CD4-positive, alpha-beta T cell treated with Interleukin-6 for 4 hours (primary cell): Measurements from ENCODE around the gene WDR90.

Experiments
- DNase-seq: peaks from one replicate; pipeline ENCODE4 v3.0.0-alpha.2; 2020; ENCODE audit warnings: mixed read lengths

Gene WDR90

DNA sequence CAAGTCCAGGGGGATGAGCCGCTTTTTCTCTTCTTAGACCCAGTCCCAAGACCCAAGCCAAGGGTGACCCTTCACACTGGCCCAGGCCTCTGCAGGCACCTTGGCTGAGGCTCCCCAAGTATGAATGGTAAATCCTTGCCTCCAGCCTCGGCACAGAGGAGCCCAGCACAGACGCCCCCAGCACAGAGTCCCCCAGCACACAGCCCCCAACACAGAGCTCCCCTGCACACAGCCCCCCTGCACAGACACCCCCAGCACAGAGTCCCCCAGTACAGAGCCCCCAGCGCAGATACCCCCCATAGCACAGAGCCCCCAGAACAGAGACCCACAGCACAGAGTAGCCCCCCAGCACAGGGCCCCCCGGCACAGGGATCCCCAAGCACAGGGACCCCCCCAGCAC, 8.6 kb upstream of the WDR90 start:
- DNase-seq, result no peak

DNA sequence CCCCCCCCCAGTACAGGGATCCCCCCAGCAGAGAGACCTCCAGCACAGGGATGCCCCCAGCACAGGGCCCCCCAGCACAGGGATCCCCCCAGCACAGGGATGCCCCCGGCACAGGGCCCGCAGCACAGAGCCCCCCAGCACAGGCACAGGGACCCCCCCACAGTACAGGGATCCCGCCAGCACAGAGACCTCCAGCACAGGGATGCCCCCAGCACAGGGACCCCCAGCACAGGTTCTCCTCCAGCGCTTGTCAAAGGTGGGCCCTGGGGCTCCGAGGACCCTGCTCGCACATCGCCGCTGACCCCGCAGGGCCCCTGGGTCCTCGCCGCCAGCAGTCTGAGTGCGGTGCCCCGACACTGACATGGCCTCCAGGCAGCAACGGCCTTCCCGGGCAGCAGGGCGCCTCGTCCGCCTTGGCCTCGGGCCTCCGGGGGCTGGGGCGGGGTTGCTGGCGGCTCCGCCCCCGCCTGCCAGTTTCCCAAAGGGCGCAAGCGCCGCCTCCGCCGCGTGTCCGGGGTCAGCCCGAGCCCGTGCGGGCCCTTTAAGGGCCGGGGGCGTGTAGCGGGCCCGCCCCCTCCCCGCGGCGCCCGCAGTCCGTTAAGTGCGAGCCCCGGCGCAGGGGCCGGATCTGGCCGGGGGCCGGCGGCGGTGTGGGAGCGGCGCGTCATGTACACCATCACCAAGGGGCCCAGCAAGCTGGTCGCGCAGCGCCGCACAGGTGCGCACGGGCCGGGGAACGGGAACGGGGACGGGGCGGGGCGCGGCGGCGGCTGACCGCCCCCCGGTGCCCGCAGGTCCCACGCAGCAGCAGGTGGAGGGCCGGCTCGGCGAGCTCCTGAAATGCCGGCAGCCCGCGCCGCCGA, 7.6 kb upstream of the WDR90 start, which contains the start of gene MCRIP2:
TSS of gene MCRIP2 (plus strand) at position 503 of the 863 bp plus-strand sequence. CDS start at position 667, 164 bp downstream.
- peak; percentile 78 for DNase-seq

DNA sequence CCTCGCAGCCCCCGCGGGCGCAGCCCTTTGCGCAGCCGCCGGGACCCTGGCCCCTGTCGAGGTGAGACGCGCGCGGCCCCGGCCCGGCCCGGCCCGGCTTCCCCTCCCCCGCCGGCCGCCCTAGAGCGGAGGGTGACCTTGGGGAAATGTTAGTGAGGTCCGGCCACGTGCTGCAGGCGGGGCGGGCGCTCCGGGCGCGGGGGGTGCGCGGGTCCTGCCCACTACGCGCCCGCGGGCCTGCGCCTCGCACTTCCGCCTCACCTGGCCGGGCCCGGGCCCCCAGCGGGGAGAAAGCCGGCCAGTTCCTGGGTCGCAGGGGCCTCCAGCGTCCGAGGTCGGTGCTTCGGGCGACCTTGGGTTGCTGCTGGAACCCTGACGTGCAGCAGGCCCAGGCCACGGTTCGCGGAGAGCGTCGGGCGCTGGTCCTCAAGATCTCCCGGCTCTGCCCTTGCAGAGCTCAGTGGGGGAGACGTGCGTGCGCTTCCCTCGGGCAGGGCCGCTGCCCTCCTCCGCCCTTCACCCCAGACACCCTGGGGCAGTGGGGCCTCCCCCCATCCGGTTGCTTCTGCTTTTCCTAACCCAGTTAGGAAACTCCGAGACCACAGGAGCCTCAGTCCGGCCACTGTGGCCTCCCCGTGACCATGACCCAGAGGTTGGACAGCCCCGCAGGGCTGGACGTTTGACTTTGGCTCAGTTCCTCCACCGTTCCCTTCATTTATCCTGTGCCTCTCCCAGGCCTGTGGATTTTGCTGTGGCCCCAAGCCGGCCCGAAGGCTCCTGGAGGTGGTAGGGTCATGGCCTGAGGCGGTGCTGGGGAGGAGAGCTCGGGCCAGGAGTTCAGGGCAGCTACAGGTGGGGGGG, 6.7 kb upstream of the WDR90 start:
- DNase-seq, result peak; percentile 43

DNA sequence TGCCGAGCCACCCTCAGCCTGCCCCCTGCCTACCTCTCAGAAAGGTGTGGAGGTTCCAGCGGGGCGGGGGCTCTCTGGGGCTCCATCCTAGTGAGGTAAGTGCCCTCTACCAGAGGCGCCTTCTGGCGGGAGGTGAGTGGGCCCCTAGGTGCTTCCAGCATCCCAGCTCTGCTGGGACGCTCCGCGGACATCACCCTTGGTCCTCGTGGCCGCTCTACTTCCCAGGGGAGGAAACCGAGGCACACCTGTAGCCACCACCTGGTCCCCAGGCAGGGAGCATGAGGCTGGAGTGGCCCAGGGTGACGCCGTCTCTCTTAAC, 6.2 kb upstream of the WDR90 start:
- DNase-seq, result no peak

DNA sequence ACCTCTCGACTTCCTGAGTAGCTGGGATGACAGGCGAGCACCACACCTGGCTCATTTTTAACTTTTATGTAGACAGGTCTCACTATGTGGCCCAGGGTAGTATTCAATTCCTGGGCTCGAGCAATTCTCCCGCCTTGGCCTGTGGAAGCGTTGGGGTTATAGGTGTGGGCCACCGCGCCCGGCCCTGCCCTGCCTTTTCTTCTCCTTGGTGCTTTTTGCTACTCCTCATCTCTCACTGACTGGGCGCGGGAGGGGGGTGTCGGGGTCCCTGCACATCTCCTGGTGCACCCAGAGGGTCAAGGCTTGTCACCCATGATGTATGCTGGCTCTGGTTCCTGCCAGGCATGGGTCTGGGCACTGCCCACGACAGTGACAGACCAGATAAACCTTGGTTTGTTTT, 4.6 kb upstream of the WDR90 start:
- DNase-seq, result no peak

DNA sequence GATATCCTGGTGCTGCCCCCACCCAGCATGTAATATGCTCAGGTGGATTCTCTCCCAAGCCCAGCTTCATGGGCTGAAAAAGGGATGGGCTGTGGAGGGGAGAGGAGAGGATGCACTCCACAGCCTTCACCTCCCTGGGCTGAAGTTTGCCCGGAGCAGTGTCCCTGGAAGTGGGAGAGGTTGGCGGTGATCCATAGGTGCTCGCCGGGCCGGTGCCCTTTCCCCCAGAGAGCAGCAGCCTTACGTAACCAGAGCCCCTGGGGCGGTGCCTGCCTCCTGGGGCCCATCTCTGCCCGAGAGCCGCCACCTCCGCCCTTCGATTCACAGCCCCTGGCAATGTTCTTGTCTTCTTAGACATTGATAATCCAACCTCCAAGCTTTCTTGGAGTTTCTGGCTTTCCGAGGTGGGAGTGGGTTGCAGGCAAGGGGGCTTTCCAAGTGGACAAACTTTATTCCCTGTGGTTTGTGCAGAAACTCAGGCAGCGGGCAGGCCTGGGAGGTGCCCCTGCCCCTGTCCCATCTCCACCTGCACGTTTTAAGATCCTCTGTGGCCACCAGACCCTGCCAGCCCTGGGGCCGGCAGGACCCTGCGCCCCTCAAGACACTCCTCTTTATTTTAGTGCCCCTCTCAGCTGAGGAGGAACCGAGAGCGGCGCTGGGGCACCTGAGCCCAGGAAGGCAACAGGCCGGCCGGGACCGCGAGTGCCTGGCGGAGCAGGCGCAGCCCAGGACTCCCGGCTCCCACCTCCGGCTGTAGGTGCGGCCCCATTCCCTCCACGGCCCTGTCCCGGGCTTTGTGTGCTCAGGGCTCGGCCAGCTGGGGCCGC, 3.1 kb upstream of the WDR90 start:
- no peak for DNase-seq

DNA sequence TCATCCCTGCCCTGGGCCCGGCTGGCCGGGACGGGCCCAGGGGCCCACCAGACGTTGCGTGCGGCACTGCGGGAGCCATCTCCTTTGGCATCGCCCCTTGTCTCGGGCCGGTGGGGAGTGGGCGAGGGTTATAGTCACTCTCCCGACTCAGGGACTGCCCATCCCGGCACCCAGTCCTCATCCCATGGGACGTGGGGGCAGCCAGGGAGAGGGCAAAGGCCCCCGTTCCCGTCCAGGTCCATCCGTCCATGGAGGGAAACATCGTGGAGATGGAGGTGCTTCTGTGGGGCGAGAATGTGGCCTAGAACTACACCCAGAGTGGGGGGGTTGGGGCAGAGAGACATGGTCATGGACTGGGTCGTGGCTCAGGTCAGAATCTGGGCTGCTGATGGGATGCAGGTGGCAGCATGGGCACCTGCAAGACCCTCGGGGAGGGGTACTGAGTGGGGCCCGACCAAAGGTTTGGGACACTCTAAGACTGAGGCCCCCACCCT, 2.4 kb upstream of the WDR90 start:
- no peak for DNase-seq

DNA sequence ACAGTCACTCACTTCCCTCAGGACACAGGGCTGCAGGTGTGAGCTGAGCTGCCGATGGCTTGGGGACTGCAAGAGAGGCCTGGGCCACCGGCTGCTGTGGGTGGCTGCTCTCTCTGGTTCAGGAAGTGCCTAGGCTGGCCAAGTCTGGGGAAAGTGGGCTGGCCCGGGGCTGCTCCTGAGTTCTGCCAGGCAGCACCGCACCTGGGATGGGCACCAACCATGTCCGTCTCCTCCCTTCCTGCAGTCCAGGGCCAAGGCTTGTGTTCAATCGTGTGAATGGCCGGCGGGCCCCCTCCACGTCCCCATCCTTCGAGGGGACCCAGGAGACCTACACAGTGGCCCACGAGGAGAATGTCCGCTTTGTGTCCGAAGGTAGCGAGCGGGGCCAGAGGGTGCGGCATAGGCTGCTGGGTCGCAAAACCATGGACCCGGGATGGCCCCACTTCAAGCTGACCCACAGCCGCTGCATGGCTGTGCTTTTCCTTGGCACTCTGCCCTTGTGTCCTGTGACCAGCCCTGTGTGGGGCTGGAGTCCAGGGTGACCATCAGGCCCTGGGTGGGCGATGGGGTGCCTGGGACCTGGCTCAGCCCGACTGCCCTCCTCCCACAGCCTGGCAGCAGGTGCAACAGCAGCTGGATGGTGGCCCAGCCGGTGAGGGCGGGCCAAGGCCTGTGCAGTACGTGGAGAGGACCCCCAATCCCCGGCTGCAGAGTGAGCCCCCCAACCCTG, 1.8 kb upstream of the WDR90 start:
- no peak for DNase-seq

DNA sequence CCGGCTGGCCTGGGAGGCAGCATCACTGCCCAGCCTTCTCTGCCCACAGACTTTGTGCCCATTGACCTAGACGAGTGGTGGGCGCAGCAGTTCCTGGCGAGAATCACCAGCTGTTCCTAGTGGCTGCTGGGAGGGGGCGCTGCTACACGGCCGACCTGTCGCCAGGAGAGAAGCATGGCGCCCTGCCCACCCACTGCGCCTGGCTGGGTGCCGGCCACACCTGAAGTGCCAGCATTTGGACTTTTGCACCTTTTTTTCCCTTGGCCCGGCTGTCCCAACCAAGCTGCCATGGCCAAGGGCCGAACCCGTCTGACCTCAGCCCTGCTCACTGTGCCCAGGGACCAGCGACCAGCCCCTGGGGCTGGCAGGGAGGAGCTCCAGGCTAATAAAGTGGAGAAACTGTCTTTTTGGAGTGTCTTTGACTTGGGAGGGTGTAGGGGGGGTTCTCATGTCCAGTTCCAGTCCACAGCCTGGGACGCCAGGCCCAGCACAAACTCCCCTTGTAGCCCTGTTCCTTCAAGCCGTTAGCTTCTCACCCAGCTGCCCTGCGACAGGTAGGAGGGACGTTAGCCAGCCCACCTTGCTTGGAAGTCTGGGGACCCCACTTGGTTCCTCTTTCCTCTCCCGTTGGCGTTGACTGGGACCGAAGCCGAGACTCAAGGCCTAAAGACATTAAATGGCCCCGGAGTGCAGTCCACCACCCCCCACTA, 939 bp upstream of the WDR90 start:
- DNase-seq, result peak; percentile 37

DNA sequence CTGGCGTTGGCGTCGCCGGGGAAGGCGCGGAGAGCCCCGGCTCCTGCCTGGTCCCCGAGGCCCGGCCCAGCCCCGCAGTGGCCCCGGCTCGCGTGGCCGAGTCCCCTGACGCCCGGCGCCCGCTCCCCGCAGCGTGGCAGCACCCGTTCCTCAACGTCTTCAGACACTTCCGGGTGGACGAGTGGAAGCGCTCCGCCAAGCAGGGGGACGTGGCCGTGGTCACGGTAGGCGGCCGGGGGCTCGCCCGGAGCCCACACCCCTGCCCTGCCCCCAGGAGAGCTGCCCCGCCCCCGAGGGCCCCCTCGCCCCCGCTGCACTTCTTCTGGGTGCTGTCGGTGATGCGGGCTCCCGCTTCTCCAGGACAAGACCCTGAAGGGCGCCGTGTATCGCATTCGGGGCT, 466 bp downstream of the WDR90 start:
- DNase-seq, result no peak

DNA sequence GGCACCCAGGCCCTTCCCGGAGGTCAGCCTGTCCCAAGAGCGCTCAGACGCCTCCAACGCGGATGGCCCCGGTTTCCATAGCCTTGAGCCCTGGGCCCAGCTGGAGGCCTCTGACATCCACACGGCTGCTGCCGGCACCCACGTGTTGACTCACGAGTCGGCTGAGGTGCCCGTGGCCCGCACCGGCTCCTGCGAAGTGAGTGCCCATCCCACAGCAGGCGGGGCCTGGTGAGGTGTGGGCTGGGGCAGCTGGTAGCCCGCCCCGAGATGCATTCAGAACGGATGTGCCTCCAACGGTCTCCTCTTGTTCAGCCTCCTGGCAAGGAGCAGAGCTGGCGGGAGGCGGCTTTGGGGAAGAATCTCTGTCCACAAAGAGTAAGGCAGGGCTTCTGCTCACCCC, 2.7 kb downstream of the WDR90 start:
- no peak for DNase-seq

DNA sequence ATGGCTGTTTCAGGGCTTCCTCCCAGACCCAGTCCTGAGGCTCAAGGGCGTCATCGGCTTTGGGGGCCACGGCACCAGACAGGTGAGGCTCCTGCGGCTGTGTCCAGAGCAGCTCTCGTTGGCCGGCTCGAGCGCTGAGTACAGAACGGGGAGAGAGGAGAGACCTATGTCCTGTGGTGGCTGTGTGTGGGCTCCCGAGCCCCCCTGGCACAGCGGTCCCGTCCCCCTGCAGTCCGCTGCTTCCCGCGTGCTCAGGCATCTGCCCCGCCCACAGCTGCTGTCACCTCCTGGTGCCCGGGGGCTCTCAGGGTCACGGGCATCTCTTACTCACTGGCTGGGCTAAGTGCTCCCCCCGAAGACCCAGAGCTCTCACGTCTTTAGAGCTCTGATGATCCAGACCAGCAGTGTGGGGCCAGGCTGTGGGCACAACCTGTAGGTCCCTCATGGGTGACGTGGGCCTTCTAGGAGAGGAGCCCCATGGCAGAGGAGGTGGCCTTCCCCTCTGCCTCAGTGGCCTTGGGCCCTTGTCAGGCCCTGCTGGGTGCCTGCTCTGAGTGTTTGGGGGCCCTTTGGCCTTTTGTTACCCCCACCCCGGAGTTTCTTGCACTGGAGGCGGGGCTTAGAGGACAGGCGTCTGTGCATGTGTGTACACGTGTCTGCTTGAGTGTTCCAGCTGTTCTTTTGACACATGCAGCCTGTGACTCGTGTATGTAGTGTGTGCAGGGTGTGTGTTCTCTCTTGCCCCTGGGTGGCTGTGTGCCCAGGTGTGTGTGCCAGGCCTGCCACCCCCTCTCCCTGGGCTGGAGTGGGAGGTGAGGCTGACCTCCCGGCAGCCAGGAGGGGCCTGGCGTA, 3.5 kb downstream of the WDR90 start:
- no peak for DNase-seq

DNA sequence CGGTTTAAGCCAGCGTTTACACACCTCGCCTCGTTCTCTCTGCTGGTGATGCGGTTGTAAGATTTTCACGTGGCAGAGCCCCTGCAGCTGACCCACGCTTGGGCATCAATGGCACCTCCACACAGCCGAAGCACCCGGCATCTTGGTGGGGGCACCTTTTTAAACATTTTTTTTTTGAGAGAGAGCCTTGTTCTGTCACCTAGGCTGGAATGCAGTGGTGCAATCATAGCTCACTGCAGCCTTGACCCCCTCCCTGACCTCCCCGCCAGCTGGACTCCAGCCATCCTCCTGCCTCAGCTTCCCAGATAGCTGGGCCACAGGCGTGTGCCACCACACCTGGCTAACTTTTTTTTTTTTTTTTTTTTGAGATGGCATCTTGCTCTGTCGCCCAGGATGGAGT, 4.9 kb downstream of the WDR90 start:
- no peak for DNase-seq

DNA sequence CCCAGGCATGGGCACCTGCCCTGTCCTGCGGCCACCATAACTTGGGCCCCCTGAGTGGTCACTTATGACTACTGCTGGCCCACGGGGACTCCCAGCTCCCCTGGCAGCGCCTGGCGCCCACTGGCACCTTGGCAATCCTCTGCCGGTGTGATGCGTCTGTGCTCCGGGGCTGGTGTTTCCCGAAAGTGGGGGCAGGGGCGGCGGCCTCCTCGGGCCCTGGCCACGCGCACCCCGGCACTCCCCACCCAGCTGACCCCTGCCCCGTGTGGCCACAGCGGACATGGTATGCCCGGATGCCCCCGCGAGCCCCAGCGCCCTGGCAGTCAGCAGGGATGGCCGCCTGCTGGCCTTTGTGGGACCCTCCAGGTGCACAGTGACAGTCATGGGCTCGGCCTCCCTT, 8.3 kb downstream of the WDR90 start:
- DNase-seq, result no peak

DNA sequence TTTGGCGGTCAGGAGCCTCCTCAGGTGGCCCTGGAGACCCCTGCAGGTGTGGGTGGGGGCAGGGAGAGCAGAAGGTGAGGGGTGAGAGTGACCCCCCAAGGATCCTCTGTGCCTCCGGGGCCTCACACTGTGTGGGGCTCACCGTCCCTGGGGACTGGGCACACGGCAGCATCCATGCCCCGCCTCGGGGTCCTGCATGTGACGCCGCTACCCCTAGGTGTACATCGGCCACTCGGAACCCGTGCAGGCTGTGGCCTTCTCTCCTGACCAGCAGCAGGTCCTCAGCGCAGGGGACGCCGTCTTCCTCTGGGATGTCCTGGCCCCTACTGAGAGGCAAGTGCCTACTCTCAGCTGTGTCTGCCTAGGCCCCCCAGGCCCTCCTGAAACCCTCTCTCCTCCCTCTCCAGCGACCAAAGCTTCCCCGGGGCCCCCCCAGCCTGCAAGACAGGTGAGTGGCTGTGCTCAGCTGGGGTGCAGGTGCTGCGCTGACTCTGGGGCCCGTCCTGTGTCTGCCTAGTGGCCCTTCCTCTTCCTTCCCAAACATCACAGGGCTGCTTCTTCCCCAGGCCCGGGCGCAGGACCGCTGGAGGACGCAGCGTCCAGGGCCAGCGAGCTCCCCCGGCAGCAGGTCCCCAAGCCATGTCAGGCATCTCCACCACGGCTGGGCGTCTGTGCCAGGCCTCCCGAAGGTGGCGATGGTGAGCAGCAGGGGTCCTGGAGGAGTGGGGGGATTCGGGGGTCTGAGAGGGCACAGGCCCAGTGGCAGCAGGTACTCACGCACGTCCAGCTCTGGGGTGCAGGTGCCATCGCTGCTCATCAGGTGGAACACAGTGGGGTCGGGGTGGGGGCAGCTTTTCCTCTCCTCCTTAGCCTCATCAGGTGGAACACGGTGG, 9.8 kb downstream of the WDR90 start:
- no peak for DNase-seq

DNA sequence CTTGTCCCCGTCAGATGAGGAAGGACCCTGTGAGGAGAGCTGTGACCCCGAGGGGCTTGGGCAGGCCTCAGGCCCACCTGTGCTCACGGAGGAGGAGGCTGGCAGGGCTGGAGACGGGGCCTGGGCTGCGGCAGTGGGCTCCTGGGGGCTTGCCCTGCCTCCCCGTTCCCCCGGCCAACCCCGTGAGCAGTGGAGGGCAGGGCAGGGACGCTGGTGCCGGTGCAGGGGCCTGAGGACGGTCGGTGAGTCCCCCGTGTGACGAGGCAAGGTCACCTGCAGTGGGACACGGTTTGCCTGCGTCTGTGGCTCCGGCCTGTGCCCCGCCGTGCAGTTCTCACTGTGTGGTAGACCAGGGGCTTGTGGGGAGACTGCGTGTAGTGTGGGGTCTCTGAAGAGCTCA, 10.5 kb downstream of the WDR90 start:
- no peak for DNase-seq

DNA sequence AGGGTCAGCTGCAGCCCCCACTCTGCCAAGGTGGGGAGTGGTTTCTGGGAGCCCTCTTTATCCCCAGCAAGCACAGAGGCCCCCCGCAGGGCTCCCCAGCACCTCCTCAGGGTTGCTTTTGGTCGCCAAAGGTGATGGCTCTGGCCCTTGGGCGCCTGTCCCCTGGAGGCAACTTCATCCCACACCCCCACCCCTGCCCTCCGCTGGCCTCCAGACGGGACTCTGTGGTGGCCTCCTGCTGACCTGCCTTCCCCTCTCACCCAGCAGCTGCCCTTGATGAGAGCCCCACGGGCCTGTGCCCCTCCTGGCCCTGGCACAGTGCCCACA, 10.9 kb downstream of the WDR90 start:
- DNase-seq, result no peak

DNA sequence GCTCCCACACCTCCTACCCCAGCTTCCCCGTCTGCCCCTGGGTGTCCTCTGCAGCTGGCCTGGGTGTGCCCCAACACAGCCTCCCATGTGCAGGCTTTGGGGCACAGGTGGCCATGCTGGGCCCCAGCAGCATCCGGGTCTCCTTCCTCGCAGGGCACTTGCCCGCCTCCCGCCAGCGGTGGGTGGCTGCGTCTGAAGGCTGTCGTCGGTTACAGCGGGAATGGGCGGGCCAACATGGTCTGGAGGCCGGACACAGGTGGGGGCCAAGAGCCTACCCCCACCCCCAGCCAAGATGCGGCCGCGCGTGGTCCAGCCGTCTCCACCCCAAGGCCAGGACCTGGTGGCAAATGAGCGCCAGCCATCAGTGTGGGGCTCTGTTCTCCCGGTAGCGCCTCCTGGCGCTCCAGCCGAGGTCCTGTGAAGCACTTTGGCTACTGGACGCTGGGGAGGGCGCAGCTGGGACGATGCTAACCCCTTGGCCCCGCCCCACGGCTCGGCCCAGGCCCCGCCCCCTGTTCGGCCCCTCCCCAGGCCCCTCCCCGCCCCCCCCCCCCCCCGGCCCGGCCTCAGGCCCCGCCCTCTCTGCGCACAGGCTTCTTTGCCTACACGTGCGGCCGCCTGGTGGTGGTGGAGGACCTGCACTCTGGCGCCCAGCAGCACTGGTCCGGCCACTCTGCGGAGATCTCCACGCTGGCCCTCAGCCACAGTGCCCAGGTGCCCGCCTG, 11.5 kb downstream of the WDR90 start:
- DNase-seq, result peak; percentile 80

DNA sequence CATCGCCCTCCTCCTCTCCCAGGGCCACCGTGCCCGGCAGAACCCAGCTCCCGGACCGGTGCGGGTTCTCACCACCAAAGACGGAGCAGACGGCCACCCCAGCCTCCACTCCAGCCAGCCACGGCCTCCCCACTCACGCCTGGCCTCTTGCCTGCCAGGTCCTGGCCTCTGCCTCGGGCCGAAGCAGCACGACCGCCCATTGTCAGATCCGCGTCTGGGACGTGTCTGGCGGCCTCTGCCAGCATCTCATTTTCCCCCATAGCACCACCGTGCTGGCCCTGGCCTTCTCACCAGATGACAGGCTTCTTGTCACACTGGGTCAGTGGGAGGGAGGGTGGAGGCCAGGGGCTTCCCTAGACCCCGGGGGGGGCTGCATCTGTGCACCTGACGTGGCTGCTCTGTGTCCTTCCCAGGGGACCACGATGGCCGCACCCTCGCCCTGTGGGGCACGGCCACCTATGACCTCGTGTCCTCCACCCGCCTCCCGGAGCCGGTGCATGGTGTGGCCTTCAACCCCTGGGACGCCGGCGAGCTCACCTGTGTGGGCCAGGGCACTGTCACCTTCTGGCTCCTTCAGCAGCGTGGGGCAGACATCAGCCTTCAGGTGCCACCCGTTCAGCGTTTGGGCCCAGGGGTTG, 12.1 kb downstream of the WDR90 start:
- DNase-seq, result no peak
